Nephron (organoid): ENCODE data around the gene PCDHB4.

Experiments
- H3K27ac Mint-ChIP-seq, 3 experiments: 2 replicates each; pipeline ENCODE4 v1.8.0; 2020; ENCODE audit warnings: mixed read lengths in 3 of 3, mild to moderate bottlenecking in 2 of 3, moderate library complexity in 1 of 3
- H3K27me3 Mint-ChIP-seq: 2 replicates; pipeline ENCODE4 v1.8.0; 2021; ENCODE audit warnings: low read depth, mild to moderate bottlenecking, moderate library complexity, mixed read lengths
- H3K36me3 Mint-ChIP-seq: 2 replicates; pipeline ENCODE4 v1.8.0; 2020; ENCODE audit warnings: low read depth, mixed read lengths
- H3K4me1 Mint-ChIP-seq: 2 replicates; pipeline ENCODE4 v1.8.0; 2020; ENCODE audit warnings: mixed read lengths
- H3K4me3 Mint-ChIP-seq, 3 experiments: 2 replicates each; pipeline ENCODE4 v1.8.0; 2020; ENCODE audit warnings: mild to moderate bottlenecking in 3 of 3, mixed read lengths in 3 of 3, moderate library complexity in 2 of 3
- H3K9me3 Mint-ChIP-seq: 2 replicates; pipeline ENCODE4 v1.8.0; 2020; ENCODE audit warnings: mixed read lengths
- TF ChIP-seq, protein P1 (sequence below), 3 experiments: fragments of 200-600 bp; sonication (generic); IDR thresholded peaks; one replicate each; pipeline ENCODE4 v1.5.0; 2021; ENCODE audit warnings: antibody characterized with exemption in 3 of 3; ENCODE audit not compliant: unreplicated experiment in 3 of 3

The PCDHB4 gene

DNA sequence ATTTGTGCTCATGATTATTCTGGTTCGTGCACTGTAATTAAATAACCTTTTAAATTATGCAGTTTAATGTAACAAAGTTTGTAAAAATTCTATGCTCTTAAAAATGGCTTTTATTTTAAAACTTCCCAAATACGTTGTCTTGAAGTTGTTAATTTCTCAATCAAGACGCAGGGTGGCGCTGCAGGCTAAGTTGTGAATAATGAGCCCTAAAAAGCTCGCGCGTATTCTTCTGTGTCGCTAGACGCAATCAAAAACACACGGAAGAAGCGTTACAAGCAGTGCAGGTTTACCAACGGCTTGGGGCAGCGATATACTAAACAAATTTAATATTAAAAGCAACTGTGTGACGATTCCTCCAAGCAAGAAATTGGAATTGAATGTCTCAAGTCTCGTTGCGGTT lies at the start of gene PCDHB4:
Gene PCDHB4, plus strand, starts transcription at position 256 of the 400 bp plus-strand sequence. CDS start 181 bp downstream, outside the sequence.
- Mint-ChIP-seq H3K9me3 (peaks cover 56% of the 10 kb centered on the region), H3K27me3 (peaks cover 4% of the 10 kb centered on the region), H3K4me1 (no peaks in the 10 kb centered on the region), H3K27ac (no peak within 1 kb of the TSS), H3K4me3 (no peak within 1 kb of the TSS), H3K36me3 (peaks cover 75% of the 10 kb centered on the region)
- TF ChIP-seq, protein P1, sequence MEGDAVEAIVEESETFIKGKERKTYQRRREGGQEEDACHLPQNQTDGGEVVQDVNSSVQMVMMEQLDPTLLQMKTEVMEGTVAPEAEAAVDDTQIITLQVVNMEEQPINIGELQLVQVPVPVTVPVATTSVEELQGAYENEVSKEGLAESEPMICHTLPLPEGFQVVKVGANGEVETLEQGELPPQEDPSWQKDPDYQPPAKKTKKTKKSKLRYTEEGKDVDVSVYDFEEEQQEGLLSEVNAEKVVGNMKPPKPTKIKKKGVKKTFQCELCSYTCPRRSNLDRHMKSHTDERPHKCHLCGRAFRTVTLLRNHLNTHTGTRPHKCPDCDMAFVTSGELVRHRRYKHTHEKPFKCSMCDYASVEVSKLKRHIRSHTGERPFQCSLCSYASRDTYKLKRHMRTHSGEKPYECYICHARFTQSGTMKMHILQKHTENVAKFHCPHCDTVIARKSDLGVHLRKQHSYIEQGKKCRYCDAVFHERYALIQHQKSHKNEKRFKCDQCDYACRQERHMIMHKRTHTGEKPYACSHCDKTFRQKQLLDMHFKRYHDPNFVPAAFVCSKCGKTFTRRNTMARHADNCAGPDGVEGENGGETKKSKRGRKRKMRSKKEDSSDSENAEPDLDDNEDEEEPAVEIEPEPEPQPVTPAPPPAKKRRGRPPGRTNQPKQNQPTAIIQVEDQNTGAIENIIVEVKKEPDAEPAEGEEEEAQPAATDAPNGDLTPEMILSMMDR (IDR thresholded peaks at IDR 0.05; ENCODE audit: unreplicated experiment in 3 of 3), result no peak

DNA sequence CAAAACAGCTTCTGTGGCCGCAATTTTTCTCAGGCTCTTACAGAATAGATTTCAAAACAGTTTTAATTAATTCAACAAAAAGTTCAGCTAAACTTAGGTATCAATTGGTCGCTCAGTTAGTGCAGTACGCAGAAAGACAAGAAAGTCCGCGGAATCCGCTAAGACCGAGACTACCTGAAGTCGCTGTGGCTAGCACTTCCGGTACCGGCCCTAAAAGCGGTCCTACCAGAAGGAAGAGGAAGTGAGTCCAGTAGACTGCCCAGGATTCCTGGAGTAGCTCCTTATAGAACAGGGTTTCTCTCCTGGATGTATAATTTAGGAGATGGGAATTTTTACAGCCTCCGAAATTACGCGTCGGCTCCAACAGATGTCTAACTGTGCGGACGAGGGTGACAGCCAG lies 43.8 kb upstream of the PCDHB4 start:
- Mint-ChIP-seq H3K27me3 (no peaks in the 10 kb centered on the region), H3K36me3 (no peaks in the 10 kb centered on the region), H3K4me3 (no peak overlapping the region), H3K27ac (no peak overlapping the region), H3K9me3 (peaks cover 6% of the 10 kb centered on the region), H3K4me1 (no peaks in the 10 kb centered on the region)
- TF ChIP-seq, protein P1 (IDR thresholded peaks at IDR 0.05; ENCODE audit: unreplicated experiment in 3 of 3), result no peak

DNA sequence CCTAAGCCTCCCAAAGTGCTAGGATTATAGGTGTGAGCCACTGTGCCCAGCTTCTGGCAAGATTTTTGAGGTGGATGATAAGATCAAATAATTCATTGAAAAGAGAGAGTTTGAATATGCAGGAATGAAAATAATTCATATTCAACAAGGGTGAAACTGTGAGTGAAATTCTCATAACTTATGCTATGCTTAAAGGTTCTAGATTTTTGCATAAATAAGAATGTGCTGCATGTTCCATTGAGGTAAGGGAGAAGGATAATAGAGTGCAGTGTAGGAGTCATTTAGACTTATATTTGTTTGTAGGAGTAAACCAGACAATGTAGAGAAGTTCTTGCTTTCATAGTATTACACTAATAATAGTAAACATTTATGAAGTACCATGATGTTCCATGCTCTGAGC lies 39.4 kb upstream of the PCDHB4 start:
- Mint-ChIP-seq H3K9me3 (peaks cover 8% of the 10 kb centered on the region), H3K36me3 (peaks cover 4% of the 10 kb centered on the region), H3K27ac (no peak overlapping the region), H3K4me3 (no peak overlapping the region), H3K4me1 (no peaks in the 10 kb centered on the region), H3K27me3 (no peaks in the 10 kb centered on the region)
- TF ChIP-seq, protein P1 (IDR thresholded peaks at IDR 0.05; ENCODE audit: unreplicated experiment in 3 of 3), result no peak

DNA sequence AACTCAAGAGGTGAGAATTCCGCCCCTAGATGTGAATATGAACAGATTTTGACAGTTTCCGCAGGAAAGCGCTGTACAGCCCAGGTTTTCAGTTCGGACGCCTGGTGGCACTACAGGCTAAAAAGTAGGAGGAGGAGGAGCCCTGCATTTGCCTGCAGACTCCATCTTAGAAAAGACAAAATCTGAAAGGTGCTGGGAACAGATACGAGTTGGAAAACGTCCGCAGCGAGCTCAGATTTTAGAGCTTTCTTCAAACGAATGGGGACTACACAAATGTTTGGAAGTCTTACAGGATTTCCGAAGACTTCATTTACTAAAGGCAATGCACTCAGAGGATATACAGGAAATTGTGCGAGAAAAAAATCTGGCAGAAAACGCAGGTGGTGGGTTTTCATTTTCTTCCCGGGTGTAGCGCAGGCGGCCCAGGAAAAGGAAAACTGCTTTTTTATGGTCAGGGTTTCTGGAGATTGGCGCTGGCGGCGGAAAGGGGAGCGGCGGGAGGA lies 37.1 kb upstream of the PCDHB4 start:
- TF ChIP-seq, protein P1 (IDR thresholded peaks at IDR 0.05; ENCODE audit: unreplicated experiment in 3 of 3), result peak in 2 of 3 experiments; percentile 18 to 31

DNA sequence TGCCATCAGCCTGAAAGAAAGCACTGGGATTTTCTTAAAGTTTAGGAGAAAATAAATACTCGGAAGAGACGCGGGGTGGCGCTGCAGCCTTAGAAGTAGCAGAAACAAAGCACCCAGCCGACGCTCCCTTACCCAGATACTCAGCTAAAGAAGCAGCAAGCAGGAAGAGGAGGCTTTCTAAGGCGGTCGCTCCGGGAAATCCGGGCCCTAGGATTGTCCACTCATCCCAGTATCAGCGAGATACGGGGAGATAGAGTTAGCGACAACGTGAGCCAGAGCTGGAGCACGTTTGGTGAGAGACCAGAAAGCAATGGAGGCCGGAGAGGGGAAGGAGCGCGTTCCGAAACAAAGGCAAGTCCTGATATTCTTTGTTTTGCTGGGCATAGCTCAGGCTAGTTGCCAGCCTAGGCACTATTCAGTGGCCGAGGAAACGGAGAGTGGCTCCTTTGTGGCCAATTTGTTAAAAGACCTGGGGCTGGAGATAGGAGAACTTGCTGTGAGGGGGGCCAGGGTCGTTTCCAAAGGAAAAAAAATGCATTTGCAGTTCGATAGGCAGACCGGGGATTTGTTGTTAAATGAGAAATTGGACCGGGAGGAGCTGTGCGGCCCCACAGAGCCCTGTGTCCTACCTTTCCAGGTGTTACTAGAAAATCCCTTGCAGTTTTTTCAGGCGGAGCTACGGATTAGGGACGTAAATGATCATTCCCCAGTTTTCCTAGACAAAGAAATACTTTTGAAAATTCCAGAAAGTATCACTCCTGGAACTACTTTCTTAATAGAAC lies 26.9 kb upstream of the PCDHB4 start, which contains the start of gene PCDHB2:
Gene PCDHB2, plus strand, starts transcription at position 135 of the 782 bp plus-strand sequence. Its CDS starts 176 bp downstream, at position 311.
- peaks cover 9% of the 10 kb centered on the region for H3K27me3 Mint-ChIP-seq
- peak within 1 kb of the TSS; percentile 97 to 100 (median 98) for H3K4me3 Mint-ChIP-seq
- peaks cover 49% of the 10 kb centered on the region for H3K9me3 Mint-ChIP-seq
- TF ChIP-seq, protein P1 (IDR thresholded peaks at IDR 0.05; ENCODE audit: unreplicated experiment in 3 of 3), result peak; percentile 75 to 84 (median 81)
- peaks cover 5% of the 10 kb centered on the region for H3K4me1 Mint-ChIP-seq
- peaks cover 50% of the 10 kb centered on the region for H3K36me3 Mint-ChIP-seq
- H3K27ac Mint-ChIP-seq, result peak within 1 kb of the TSS; percentile 98 to 99 (median 99)

More for the DNA sequence above, 37.1 kb upstream of the PCDHB4 start:
- no peaks in the 10 kb centered on the region for H3K27me3 Mint-ChIP-seq
- H3K36me3 Mint-ChIP-seq, result peaks cover 4% of the 10 kb centered on the region
- peak overlapping the region; percentile 68 to 94 (median 94) for H3K27ac Mint-ChIP-seq
- no peaks in the 10 kb centered on the region for H3K4me1 Mint-ChIP-seq
- H3K9me3 Mint-ChIP-seq, result peaks cover 9% of the 10 kb centered on the region
- peak overlapping the region; percentile 84 to 89 (median 86) for H3K4me3 Mint-ChIP-seq
